H1 (cell line): ENCODE measurements around the gene FHAD1. TPM values are rescaled to one million over a fixed set of nuclear protein-coding genes. Genes with fewer than 3 reads are reported as not detected.

ENCODE experiments used
- CTCF ChIA-PET: fragments of 300-600 bp; sonication (Branson Sonifier 250); formaldehyde crosslinking; loops from one replicate; lab custom pipeline; 2021; ENCODE audit not compliant: partially characterized antibody; lab: Charles Lee
- POLR2A ChIA-PET: fragments of 300-600 bp; sonication (Branson Sonifier 250); formaldehyde crosslinking; loops from one replicate; lab custom pipeline; 2021; ENCODE audit warnings: inconsistent platforms; ENCODE audit not compliant: partially characterized antibody; lab: Charles Lee
- DNase-seq, 2 experiments: peaks; one replicate each; pipeline versions ENCODE4 v3.0.0 to v3.0.0-alpha.2; 2010 to 2022; ENCODE audit warnings: low spot score in 2 of 2, low read depth in 1 of 2, mixed read lengths in 1 of 2
- FAIRE-seq: peaks from 2 replicates; lab custom pipeline; 2011; peaks lifted over from hg19 to GRCh38; lab: Jason Lieb, UNC
- H2AFZ ChIP-seq: 2 replicates; pipeline ENCODE4 v1.8.1; 2012; ENCODE audit warnings: low read length, inconsistent platforms
- H2AK5ac ChIP-seq: 2 replicates; pipeline ENCODE4 v1.6.1; 2013; ENCODE audit warnings: low read depth, low read length
- H2BK120ac ChIP-seq: replicated peaks from 2 replicates; pipeline ENCODE3; 2013; ENCODE audit warnings: low read depth, low read length, inconsistent platforms
- H2BK12ac ChIP-seq: 2 replicates; pipeline ENCODE4 v1.6.1; 2013; ENCODE audit warnings: low read depth, low read length
- H2BK15ac ChIP-seq: 2 replicates; pipeline ENCODE4 v1.6.1; 2013; ENCODE audit warnings: low read length
- H2BK20ac ChIP-seq: 2 replicates; pipeline ENCODE4 v1.6.1; 2013; ENCODE audit warnings: low read length
- H2BK5ac ChIP-seq: 2 replicates; pipeline ENCODE4 v1.6.1; 2013; ENCODE audit warnings: low read depth, low read length
- H3K14ac ChIP-seq: 2 replicates; pipeline ENCODE4 v1.6.1; 2013; ENCODE audit warnings: inconsistent platforms; ENCODE audit not compliant: insufficient read length
- H3K18ac ChIP-seq: 2 replicates; pipeline ENCODE4 v1.6.1; 2013; ENCODE audit warnings: low read length; ENCODE audit errors: extremely low read depth
- H3K23ac ChIP-seq: 2 replicates; pipeline ENCODE4 v1.6.1; 2013; ENCODE audit warnings: inconsistent platforms; ENCODE audit not compliant: insufficient read length
- H3K23me2 ChIP-seq: 2 replicates; pipeline ENCODE4 v1.6.1; 2013; ENCODE audit warnings: low read depth, low read length
- H3K27ac ChIP-seq: 2 replicates; pipeline ENCODE4 v1.6.1; 2011; ENCODE audit warnings: low read depth, low read length, inconsistent platforms
- H3K27me3 ChIP-seq, 4 experiments: replicated peaks in 1 of 4; 1 replicate in 1 of 4; 2 replicates in 3 of 4; pipeline versions ENCODE4 v1.6.1 to v1.8.1; 2011 to 2013; ENCODE audit warnings: low read length in 3 of 4, mild to moderate bottlenecking in 3 of 4, inconsistent platforms in 2 of 4, mixed read lengths in 2 of 4, moderate library complexity in 1 of 4; ENCODE audit not compliant: control insufficient read depth in 3 of 4, insufficient read depth in 3 of 4; ENCODE audit errors: extremely low read depth in 1 of 4
- H3K36me3 ChIP-seq, 4 experiments: 2 replicates each; pipeline versions ENCODE4 v1.6.1 to v1.8.1; 2011 to 2013; ENCODE audit warnings: mild to moderate bottlenecking in 4 of 4, low read length in 3 of 4, moderate library complexity in 2 of 4, control low read depth in 1 of 4, inconsistent platforms in 1 of 4; ENCODE audit not compliant: insufficient read depth in 4 of 4, control insufficient read depth in 2 of 4
- H3K4ac ChIP-seq: replicated peaks from 2 replicates; pipeline ENCODE3; 2013; ENCODE audit warnings: low read length, low read depth, mixed read lengths, inconsistent platforms; ENCODE audit not compliant: insufficient read length
- H3K4me1 ChIP-seq, 4 experiments: replicated peaks in 1 of 4; 1 replicate in 1 of 4; 2 replicates in 3 of 4; pipeline versions ENCODE4 v1.6.1 to v1.8.1; 2011 to 2013; ENCODE audit warnings: low read length in 3 of 4, inconsistent platforms in 2 of 4, mixed read lengths in 1 of 4; ENCODE audit not compliant: insufficient read depth in 4 of 4, control insufficient read depth in 3 of 4
- H3K4me2 ChIP-seq, 2 experiments: 2 replicates each; pipeline versions ENCODE4 v1.6.1 to v1.8.1; 2011 to 2013; ENCODE audit warnings: low read depth in 2 of 2, low read length in 2 of 2, control low read depth in 1 of 2, inconsistent platforms in 1 of 2, mild to moderate bottlenecking in 1 of 2; ENCODE audit not compliant: insufficient read depth in 1 of 2
- H3K4me3 ChIP-seq, 4 experiments: fragments of 200-600, 300-600 bp in 1 of 4; sonication (generic), shearing (Covaris generic), sonication (Bioruptor Twin) in 1 of 4; 2 replicates each; pipeline versions ENCODE4 v1.5.1 to v1.8.1; 2011 to 2016; ENCODE audit warnings: low read length in 4 of 4, low read depth in 3 of 4, control low read depth in 2 of 4, inconsistent platforms in 2 of 4, mild to moderate bottlenecking in 2 of 4, mixed read lengths in 1 of 4, moderate library complexity in 1 of 4; ENCODE audit not compliant: insufficient read depth in 2 of 4; ENCODE audit errors: extremely low read depth in 1 of 4
- H3K56ac ChIP-seq: replicated peaks from 2 replicates; pipeline ENCODE3; 2013; ENCODE audit warnings: low read depth, mild to moderate bottlenecking, mixed read lengths, low read length, inconsistent platforms; ENCODE audit not compliant: insufficient read length
- H3K79me1 ChIP-seq: 2 replicates; pipeline ENCODE4 v1.6.1; 2013; ENCODE audit warnings: low read depth, low read length, control low read depth
- H3K79me2 ChIP-seq, 2 experiments: 2 replicates each; pipeline versions ENCODE4 v1.6.1 to v1.8.1; 2012 to 2013; ENCODE audit warnings: low read length in 2 of 2, mild to moderate bottlenecking in 2 of 2, inconsistent platforms in 1 of 2; ENCODE audit not compliant: insufficient read depth in 2 of 2, control insufficient read depth in 1 of 2
- H3K9ac ChIP-seq, 4 experiments: replicated peaks in 1 of 4; 1 replicate in 1 of 4; 2 replicates in 3 of 4; pipeline versions ENCODE4 v1.6.1 to v1.8.1; 2011 to 2013; ENCODE audit warnings: low read depth in 3 of 4, low read length in 3 of 4, control low read depth in 2 of 4, mild to moderate bottlenecking in 2 of 4, moderate library complexity in 2 of 4, inconsistent platforms in 1 of 4; ENCODE audit errors: extremely low read depth in 1 of 4
- H3K9me3 ChIP-seq, 2 experiments: 2 replicates each; pipeline versions ENCODE4 v1.6.1 to v1.8.1; 2012 to 2013; ENCODE audit warnings: mild to moderate bottlenecking in 2 of 2, moderate library complexity in 2 of 2, control low read depth in 1 of 2, inconsistent platforms in 1 of 2, low read depth in 1 of 2, low read length in 1 of 2, mixed read lengths in 1 of 2; ENCODE audit not compliant: insufficient read depth in 2 of 2
- H4K20me1 ChIP-seq, 2 experiments: replicated peaks in 1 of 2; 2 replicates each; pipeline versions ENCODE3 to v1.8.1; 2011 to 2013; ENCODE audit warnings: inconsistent platforms in 2 of 2, low read length in 2 of 2, mild to moderate bottlenecking in 1 of 2; ENCODE audit not compliant: insufficient read depth in 2 of 2, control insufficient read depth in 1 of 2
- H4K5ac ChIP-seq: 2 replicates; pipeline ENCODE4 v1.6.1; 2013; ENCODE audit warnings: low read length, low read depth, mixed read lengths, inconsistent platforms; ENCODE audit not compliant: insufficient read length
- H4K8ac ChIP-seq: 2 replicates; pipeline ENCODE4 v1.8.0; 2013; ENCODE audit warnings: mild to moderate bottlenecking, moderate library complexity, low read length, inconsistent platforms; ENCODE audit not compliant: insufficient read depth; ENCODE audit errors: extremely low read depth
- H4K91ac ChIP-seq: replicated peaks from 2 replicates; pipeline ENCODE3; 2013; ENCODE audit warnings: low read length, mixed read lengths, inconsistent platforms; ENCODE audit not compliant: insufficient read length
- BRCA1 ChIP-seq: IDR thresholded peaks from 2 replicates; pipeline ENCODE4 v1.6.1; 2012; ENCODE audit warnings: low read depth, low read length, improper control_type of control experiment
- CBX5 ChIP-seq: fragments of 300-800, 300-1000 bp; sonication (generic); IDR thresholded peaks from 2 replicates; pipeline ENCODE4 v1.7.1; 2016; ENCODE audit warnings: antibody characterized with exemption, low read length, low read depth
- WGBS, 2 experiments: shearing (Covaris generic) in 1 of 2; methylation state at CpG; one replicate each; pipeline versions ENCODE4 v1.1.6 to v1.1.7; 2013 to 2015; ENCODE audit warnings: low lambda C conversion rate in 2 of 2, mixed read lengths in 2 of 2, inconsistent platforms in 1 of 2, low coverage in 1 of 2, missing lambda C conversion rate in 1 of 2; ENCODE audit not compliant: insufficient replicate concordance in 2 of 2, insufficient coverage in 1 of 2, insufficient read length in 1 of 2; ENCODE audit errors: extremely low coverage in 1 of 2, missing lambda C conversion rate in 1 of 2; 5-methylcytosine and 5-hydroxymethylcytosine counted together
- polyA plus RNA-seq, 7 experiments: library from polyadenylated mRNA; depleted of rRNA in 3 of 7; stranded (reverse) in 5 of 7; unstranded in 2 of 7; fragments of >200 nt in 5 of 7; fragments of 200-250 nt in 2 of 7; gene quantifications; 1 replicate in 5 of 7; 2 replicates in 1 of 7; 4 replicates in 1 of 7; pipeline versions ENCODE4 v1.2.1 to v1.2.3, GENCODE V29; 2011 to 2013; ENCODE audit warnings: missing spikeins in 2 of 7, mixed read lengths in 2 of 7
- total RNA-seq: library from RNA; stranded (reverse); fragmentation: NEBNext Ultra II Directional; extraction: Animal tissue kit (Norgen Biotek cat#: 25700); gene quantifications from 2 replicates; pipeline ENCODE4 v1.2.1, GENCODE V29; 2021

FHAD1 gene
- total and polyA plus RNA-seq, 2 of the 8 experiments (the other 6 are each of a cell fraction or from before 2014, with no cell fraction given), result 0.39 to 0.69 TPM

- H4K20me1 ChIP-seq, result no peaks in the 10 kb centered on the region
- ChIA-PET POLR2A (interaction anchor here (0.7 kb wide), 1 partner anchor 10 kb away, joined by 3 read pairs; no protein-coding TSS in a partner anchor), CTCF (interaction anchor here (0.8 to 2.7 kb wide), 3 partner anchors 17 to 155 kb away, joined by 3 to 14 read pairs (median 4); no protein-coding TSS in a partner anchor)
- H3K79me1 ChIP-seq, result no peaks in the 10 kb centered on the region
- H3K4ac ChIP-seq, result no peak overlapping the region
- H3K4me2 ChIP-seq, result no peak overlapping the region
- H4K8ac ChIP-seq, result no peak overlapping the region
- no peak overlapping the region for H3K4me3 ChIP-seq
- H3K14ac ChIP-seq, result no peak overlapping the region
- 89% methylated on average over 2 of the region's 2 CpGs; no CpG with 5 or more reads in 1 of the 2 experiments for WGBS, 2 experiments
- peaks cover 0 to under 1% (median 0%) of the 10 kb centered on the region in 4 experiments; a peak in 1 of 7 replicates for H3K4me1 ChIP-seq
- H2BK20ac ChIP-seq, result no peak overlapping the region
- no peaks in the 10 kb centered on the region for H3K36me3 ChIP-seq
- H4K91ac ChIP-seq, result no peak overlapping the region
- FAIRE-seq (no peak), DNase-seq (no peak)
- no peaks in the 10 kb centered on the region for H3K9me3 ChIP-seq
- H2BK120ac ChIP-seq, result no peak overlapping the region
- H3K27me3 ChIP-seq, result no peaks in the 10 kb centered on the region
- no peak overlapping the region for H3K18ac ChIP-seq
- no peaks in the 10 kb centered on the region for H3K23me2 ChIP-seq
- no peak overlapping the region for H2AK5ac ChIP-seq
- H3K27ac ChIP-seq, result no peak overlapping the region
- H2BK15ac ChIP-seq, result no peak overlapping the region
- no peak overlapping the region for H3K56ac ChIP-seq
- H3K9ac ChIP-seq, result no peak overlapping the region
- no peak overlapping the region for H2BK12ac ChIP-seq
- H2BK5ac ChIP-seq, result no peak overlapping the region
- no peak overlapping the region for H4K5ac ChIP-seq
- TF ChIP-seq BRCA1 (no peak), CBX5 (no peak)
- no peak overlapping the region for H2AFZ ChIP-seq
- H3K79me2 ChIP-seq, result no peaks in the 10 kb centered on the region
- H3K23ac ChIP-seq, result no peak overlapping the region
Observed at GRCh38 chr1:15254559-15254958, 7.5 kb downstream of the FHAD1 start.
